Epithelial cell of esophagus (primary cell): ENCODE data around the gene HES4.
A peak's percentile ranks its signal among the peaks of the same experiment; 100 is the strongest.

Experiments used
- DNase-seq: peaks from one replicate; pipeline ENCODE4 v3.0.0; 2010; ENCODE audit warnings: low read depth
- H3K4me3 ChIP-seq: 2 replicates; pipeline ENCODE4 v1.5.1; 2011; ENCODE audit warnings: mild to moderate bottlenecking, low read length, control low read depth
- CTCF ChIP-seq: IDR thresholded peaks from 2 replicates; pipeline ENCODE4 v1.5.1; 2011; ENCODE audit warnings: low read depth, mild to moderate bottlenecking, low read length, control low read depth, inconsistent platforms; ENCODE audit not compliant: insufficient read depth; ENCODE audit errors: missing control alignments

The HES4 gene

GRCh38 chr1:1005774-1006304 lies 5.9 kb upstream of the HES4 start:
- H3K4me3 ChIP-seq: no peak overlapping the region
- no peak for TF ChIP-seq CTCF
- no peak for DNase-seq

GRCh38 chr1:1004780-1005697 lies 5.1 kb upstream of the HES4 start:
- TF ChIP-seq CTCF: no peak
- no peak overlapping the region for H3K4me3 ChIP-seq
- DNase-seq: no peak

- no peak overlapping the region for H3K4me3 ChIP-seq
- no peak for TF ChIP-seq CTCF
- no peak for DNase-seq
These were observed 4.5 kb upstream of the HES4 start for GRCh38 chr1:1004420-1004779.

GRCh38 chr1:1003618-1004419 lies 3.9 kb upstream of the HES4 start:
- H3K4me3 ChIP-seq: no peak overlapping the region
- TF ChIP-seq CTCF: no peak
- no peak for DNase-seq

GRCh38 chr1:1001057-1001783 lies 1.3 kb upstream of the HES4 start:
- TF ChIP-seq CTCF: no peak
- DNase-seq: no peak
- peak overlapping the region; percentile 64 for H3K4me3 ChIP-seq

- peak overlapping the region; percentile 64 for H3K4me3 ChIP-seq
- DNase-seq: peak; percentile 83
- no peak for TF ChIP-seq CTCF
These were observed 610 bp upstream of the HES4 start for GRCh38 chr1:1000357-1001056.
